WTC11 (cell line): ENCODE results near the gene CSNK2B. TPM values are rescaled to one million over a fixed set of nuclear protein-coding genes. Genes with fewer than 3 reads are reported as not detected.

Source experiments
- ATAC-seq: fragments of 200-7000 bp; cut with Tn5 transposase; 2 replicates; pipeline ENCODE4 v1.10.0; 2021; ENCODE audit warnings: mild to moderate bottlenecking, moderate library complexity
- CTCF ChIA-PET: fragments of 300-600 bp; sonication (Branson Sonifier 250); formaldehyde crosslinking; loops from one replicate; lab custom pipeline; 2021; ENCODE audit warnings: antibody characterized with exemption; lab: Charles Lee
- POLR2A ChIA-PET: fragments of 350-600 bp; sonication (Branson Sonifier 250); formaldehyde crosslinking; loops from one replicate; lab custom pipeline; 2021; ENCODE audit warnings: antibody characterized with exemption; lab: Charles Lee
- DNase-seq: peaks from one replicate; pipeline ENCODE4 v3.0.0; 2021; ENCODE audit warnings: low spot score
- H3K27ac Mint-ChIP-seq: 2 replicates; pipeline ENCODE4 v1.8.0; 2021; ENCODE audit warnings: mixed read lengths
- H3K27me3 Mint-ChIP-seq: 2 replicates; pipeline ENCODE4 v1.8.0; 2021; ENCODE audit warnings: low read depth, mild to moderate bottlenecking, moderate library complexity, mixed read lengths
- H3K36me3 Mint-ChIP-seq: 2 replicates; pipeline ENCODE4 v1.8.0; 2021; ENCODE audit warnings: mixed read lengths
- H3K4me1 Mint-ChIP-seq: 2 replicates; pipeline ENCODE4 v1.8.0; 2022; ENCODE audit warnings: mixed read lengths
- H3K4me3 Mint-ChIP-seq: 2 replicates; pipeline ENCODE4 v1.8.0; 2021; ENCODE audit warnings: mild to moderate bottlenecking, moderate library complexity, mixed read lengths
- H3K9me3 Mint-ChIP-seq: 2 replicates; pipeline ENCODE4 v1.8.0; 2021; ENCODE audit warnings: mixed read lengths
- AFF4 ChIP-seq: sonication (generic); formaldehyde crosslinking; IDR thresholded peaks from 2 replicates; pipeline ENCODE4 v1.8.1; 2023; ENCODE audit warnings: mild to moderate bottlenecking, missing genetic modification reagents, borderline replicate concordance
- ARID4B ChIP-seq: sonication (generic); formaldehyde crosslinking; IDR thresholded peaks from 2 replicates; pipeline ENCODE4 v1.8.0; 2023; ENCODE audit warnings: missing genetic modification reagents, mild to moderate bottlenecking, borderline replicate concordance
- CREB1 ChIP-seq: sonication (generic); formaldehyde crosslinking; IDR thresholded peaks from 2 replicates; pipeline ENCODE4 v1.8.0; 2023; ENCODE audit warnings: mild to moderate bottlenecking, missing genetic modification reagents
- E2F5 ChIP-seq: sonication (generic); formaldehyde crosslinking; IDR thresholded peaks from 2 replicates; pipeline ENCODE4 v1.8.1; 2022; ENCODE audit warnings: mild to moderate bottlenecking, moderate library complexity, missing genetic modification reagents
- ELF4 ChIP-seq: sonication (generic); formaldehyde crosslinking; IDR thresholded peaks from 2 replicates; pipeline ENCODE4 v1.8.1; 2022; ENCODE audit warnings: low read depth, mild to moderate bottlenecking, moderate library complexity, missing genetic modification reagents
- ESRRA ChIP-seq: sonication (generic); formaldehyde crosslinking; IDR thresholded peaks from 2 replicates; pipeline ENCODE4 v1.8.1; 2022; ENCODE audit warnings: mild to moderate bottlenecking, missing genetic modification reagents, borderline replicate concordance
- FOXK1 ChIP-seq: sonication (generic); formaldehyde crosslinking; IDR thresholded peaks from 2 replicates; pipeline ENCODE4 v1.8.0; 2022; ENCODE audit warnings: mild to moderate bottlenecking, moderate library complexity, missing genetic modification reagents
- FOXP1 ChIP-seq: sonication (generic); formaldehyde crosslinking; IDR thresholded peaks from 2 replicates; pipeline ENCODE4 v1.8.0; 2022; ENCODE audit warnings: missing genetic modification reagents, mild to moderate bottlenecking, moderate library complexity, borderline replicate concordance
- HMGA2 ChIP-seq: fragments of 250-450 bp; sonication (Bioruptor Pico); IDR thresholded peaks from 2 replicates; pipeline ENCODE4 v1.4.0; 2021; ENCODE audit warnings: mild to moderate bottlenecking, moderate library complexity
- IRF2 ChIP-seq: sonication (generic); formaldehyde crosslinking; IDR thresholded peaks from 2 replicates; pipeline ENCODE4 v1.8.0; 2022; ENCODE audit warnings: low read depth, missing genetic modification reagents, borderline replicate concordance
- MLX ChIP-seq: sonication (generic); formaldehyde crosslinking; IDR thresholded peaks from 2 replicates; pipeline ENCODE4 v1.8.1; 2023; ENCODE audit warnings: mild to moderate bottlenecking, missing genetic modification reagents, moderate library complexity
- MYBL2 ChIP-seq: sonication (generic); formaldehyde crosslinking; IDR thresholded peaks from 2 replicates; pipeline ENCODE4 v1.8.1; 2023; ENCODE audit warnings: mild to moderate bottlenecking, moderate library complexity, missing genetic modification reagents
- PRDM15 ChIP-seq: sonication (generic); formaldehyde crosslinking; IDR thresholded peaks from 2 replicates; pipeline ENCODE4 v1.8.0; 2022; ENCODE audit warnings: missing genetic modification reagents
- PREB ChIP-seq: sonication (generic); formaldehyde crosslinking; IDR thresholded peaks from 2 replicates; pipeline ENCODE4 v1.8.1; 2022; ENCODE audit warnings: mild to moderate bottlenecking, missing genetic modification reagents, moderate library complexity, borderline replicate concordance
- SMAD3 ChIP-seq: sonication (generic); formaldehyde crosslinking; IDR thresholded peaks from 2 replicates; pipeline ENCODE4 v1.8.0; 2022; ENCODE audit warnings: missing genetic modification reagents, mild to moderate bottlenecking, borderline replicate concordance
- SMAD4 ChIP-seq: sonication (generic); formaldehyde crosslinking; IDR thresholded peaks from 2 replicates; pipeline ENCODE4 v1.8.0; 2022; ENCODE audit warnings: mild to moderate bottlenecking, missing genetic modification reagents
- SOX15 ChIP-seq: fragments of 250-450 bp; sonication (Bioruptor Pico); IDR thresholded peaks from 2 replicates; pipeline ENCODE4 v1.9.0; 2021; ENCODE audit warnings: mild to moderate bottlenecking
- TP53 ChIP-seq: sonication (generic); formaldehyde crosslinking; IDR thresholded peaks from 2 replicates; pipeline ENCODE4 v1.8.1; 2023; ENCODE audit warnings: mild to moderate bottlenecking, missing genetic modification reagents
- ZMAT4 ChIP-seq: fragments of 250-450 bp; sonication (Bioruptor Pico); IDR thresholded peaks from 2 replicates; pipeline ENCODE4 v1.9.0; 2021; ENCODE audit warnings: mild to moderate bottlenecking
- ZNF138 ChIP-seq: sonication (generic); formaldehyde crosslinking; conservative IDR thresholded peaks from 2 replicates; pipeline ENCODE4 v1.8.1; 2022; ENCODE audit warnings: mild to moderate bottlenecking, moderate library complexity, missing genetic modification reagents
- ZNF263 ChIP-seq: sonication (generic); formaldehyde crosslinking; IDR thresholded peaks from 2 replicates; pipeline ENCODE4 v1.8.1; 2022; ENCODE audit warnings: low read depth, mild to moderate bottlenecking, moderate library complexity, missing genetic modification reagents
- ZNF396 ChIP-seq: fragments of 250-450 bp; sonication (Bioruptor Pico); IDR thresholded peaks from 2 replicates; pipeline ENCODE4 v1.8.0; 2021; ENCODE audit warnings: mild to moderate bottlenecking, moderate library complexity, borderline replicate concordance
- total RNA-seq: library from RNA; stranded (reverse); gene quantifications from 3 replicates; pipeline ENCODE4 v1.2.3, GENCODE V29; 2021

CSNK2B gene
- total RNA-seq, 1 experiment from 2014 or later = 183 TPM

- no peak overlapping the region for H3K4me3 Mint-ChIP-seq
- no peaks in the 10 kb centered on the region for H3K9me3 Mint-ChIP-seq
- H3K36me3 Mint-ChIP-seq = peaks cover 23% of the 10 kb centered on the region
- ChIA-PET CTCF (no interaction called here), POLR2A (interaction anchor here (0.5 kb wide), 1 partner anchor 112 kb away, joined by 3 read pairs; no protein-coding TSS in a partner anchor)
- no peaks in the 10 kb centered on the region for H3K4me1 Mint-ChIP-seq
- no peak overlapping the region for H3K27ac Mint-ChIP-seq
- TF ChIP-seq IRF2 (CRISPR knock-in tag) (no peak), SMAD3 (CRISPR knock-in tag) (no peak), MYBL2 (no peak), SMAD4 (CRISPR knock-in tag) (no peak), FOXP1 (CRISPR knock-in tag) (no peak), FOXK1 (CRISPR knock-in tag) (no peak), ZMAT4 (CRISPR knock-in tag) (no peak), SOX15 (CRISPR knock-in tag) (no peak), PRDM15 (CRISPR knock-in tag) (no peak), MLX (CRISPR knock-in tag) (no peak), CREB1 (CRISPR knock-in tag) (no peak), ELF4 (no peak), ZNF396 (CRISPR knock-in tag) (no peak), TP53 (CRISPR knock-in tag) (no peak), PREB (CRISPR knock-in tag) (no peak), ZNF138 (CRISPR knock-in tag) (no peak), ESRRA (CRISPR knock-in tag) (no peak), HMGA2 (no peak), ZNF263 (CRISPR knock-in tag) (no peak)
- TF ChIP-seq, all 79 proteins: peak for 0
- no peaks in the 10 kb centered on the region for H3K27me3 Mint-ChIP-seq
- ATAC-seq (no peak), DNase-seq (no peak)
Measured at GRCh38 chr6:31692353-31692752, 26.5 kb downstream of the CSNK2B start.

- DNase-seq (no peak), ATAC-seq (no peak)
- Mint-ChIP-seq H3K9me3 (no peaks in the 10 kb centered on the region), H3K27me3 (no peaks in the 10 kb centered on the region), H3K36me3 (peaks cover 21% of the 10 kb centered on the region), H3K4me3 (no peak overlapping the region), H3K4me1 (no peaks in the 10 kb centered on the region), H3K27ac (no peak overlapping the region)
- CTCF ChIA-PET = no interaction called here
- POLR2A ChIA-PET = interaction anchor here (0.5 kb wide), 1 partner anchor 112 kb away, joined by 3 read pairs; no protein-coding TSS in a partner anchor
- TF ChIP-seq AFF4 (CRISPR knock-in tag) (no peak), ARID4B (CRISPR knock-in tag) (no peak), E2F5 (CRISPR knock-in tag) (no peak)
Measured at GRCh38 chr6:31692886-31693285, 27.0 kb downstream of the CSNK2B start.
